GM12892 (cell line): ENCODE data around the gene TROAP.

Experiments used
- POLR2A ChIP-seq: IDR thresholded peaks from 2 replicates; pipeline ENCODE4 v1.6.1; 2011; ENCODE audit warnings: low read depth, low read length, control low read depth
- POLR2AphosphoS5 ChIP-seq: IDR thresholded peaks from 2 replicates; pipeline ENCODE4 v1.6.1; 2011; ENCODE audit warnings: low read depth, low read length, control low read depth
- TAF1 ChIP-seq: IDR thresholded peaks from 2 replicates; pipeline ENCODE4 v1.6.1; 2011; ENCODE audit warnings: low read depth, mild to moderate bottlenecking, control low read depth, low read length, borderline replicate concordance

- TF ChIP-seq POLR2A (no peak), TAF1 (no peak), POLR2AphosphoS5 (no peak)
These were observed 38.4 kb upstream of the TROAP start for GRCh38 chr12:49284672-49285071.
